GM21367 (cell line): ENCODE data around the gene S100B.

Source experiments
- ATAC-seq: cut with Tn5 transposase; IDR thresholded peaks from one replicate; pipeline ENCODE4 v1.9.1; 2021; ENCODE audit not compliant: unreplicated experiment

The S100B gene

GRCh38 chr21:46562964-46563607, 41.8 kb downstream of the S100B start:
- no peak for ATAC-seq

- no peak for ATAC-seq
Observed at GRCh38 chr21:46562472-46562871, 42.4 kb downstream of the S100B start.

GRCh38 chr21:46561445-46562090, 43.3 kb downstream of the S100B start:
- no peak for ATAC-seq

GRCh38 chr21:46560568-46561444, 44.1 kb downstream of the S100B start:
- no peak for ATAC-seq

GRCh38 chr21:46559291-46559983, 45.4 kb downstream of the S100B start:
- no peak for ATAC-seq

- ATAC-seq, result no peak
Observed at GRCh38 chr21:46557919-46558392, 46.9 kb downstream of the S100B start.

- no peak for ATAC-seq
Observed at GRCh38 chr21:46557469-46557868, 47.4 kb downstream of the S100B start.

GRCh38 chr21:46556802-46557201, 48.1 kb downstream of the S100B start:
- no peak for ATAC-seq

GRCh38 chr21:46555678-46556077, 49.2 kb downstream of the S100B start:
- ATAC-seq, result no peak

GRCh38 chr21:46555225-46555617, 49.7 kb downstream of the S100B start:
- no peak for ATAC-seq

- no peak for ATAC-seq
Observed at GRCh38 chr21:46554431-46555224, 50.3 kb downstream of the S100B start.

- ATAC-seq, result no peak
Observed at GRCh38 chr21:46553993-46554392, 50.9 kb downstream of the S100B start.

GRCh38 chr21:46552865-46553379, 52.0 kb downstream of the S100B start:
- ATAC-seq, result no peak

- ATAC-seq, result no peak
Observed at GRCh38 chr21:46552274-46552673, 52.6 kb downstream of the S100B start.

GRCh38 chr21:46551636-46552241, 53.1 kb downstream of the S100B start:
- ATAC-seq, result no peak

GRCh38 chr21:46550116-46550941, 54.6 kb downstream of the S100B start:
- no peak for ATAC-seq

- no peak for ATAC-seq
Observed at GRCh38 chr21:46549650-46550049, 55.2 kb downstream of the S100B start.
